Activated CD8-positive, alpha-beta memory T cell treated with anti-CD3 and anti-CD28 coated beads, Interleukin-2, amount 10 ng/mL, durations not matched to agents 7 days and 5 days (primary cell): ENCODE results near the gene ACSS2. TPM values are rescaled to one million over a fixed set of nuclear protein-coding genes. Genes with fewer than 3 reads are reported as not detected.
A peak's percentile ranks its signal among the peaks of the same experiment; 100 is the strongest.
"Not testable (repeated sequence)": the region's sequence is repeated elsewhere in the genome, so short reads cannot be mapped to it uniquely, and the experiment has no call there.

ENCODE experiments used
- ATAC-seq: fragments of 150-1000 bp; cut with Tn5 transposase; one replicate; pipeline ENCODE4 v1.10.0; 2021; ENCODE audit warnings: moderate library complexity
- CTCF ChIA-PET: fragments of 350-600 bp; sonication (Branson Sonifier 250); formaldehyde crosslinking; loops from one replicate; lab custom pipeline; 2021; ENCODE audit warnings: antibody characterized with exemption; lab: Charles Lee
- DNase-seq: peaks from one replicate; pipeline ENCODE4 v3.0.0-alpha.2; 2020
- H3K27ac Mint-ChIP-seq: one replicate; pipeline ENCODE4 v1.8.0; 2021; ENCODE audit warnings: mild to moderate bottlenecking, mixed read lengths
- H3K27me3 Mint-ChIP-seq: one replicate; pipeline ENCODE4 v1.8.0; 2021; ENCODE audit warnings: mixed read lengths
- H3K36me3 Mint-ChIP-seq: one replicate; pipeline ENCODE4 v1.8.0; 2021; ENCODE audit warnings: mild to moderate bottlenecking, mixed read lengths
- H3K4me1 Mint-ChIP-seq: one replicate; pipeline ENCODE4 v1.8.0; 2021; ENCODE audit warnings: mixed read lengths
- H3K4me3 Mint-ChIP-seq: one replicate; pipeline ENCODE4 v1.8.0; 2021; ENCODE audit warnings: mild to moderate bottlenecking, moderate library complexity, mixed read lengths
- H3K9me3 Mint-ChIP-seq: one replicate; pipeline ENCODE4 v1.8.0; 2022; ENCODE audit warnings: low read depth, mixed read lengths
- total RNA-seq, 2 experiments: library from RNA; stranded (reverse); gene quantifications; one replicate each; pipeline ENCODE4 v1.2.3, GENCODE V29; 2021

ACSS2 gene
- total RNA-seq, 2 experiments from 2014 or later, result 8.9 to 22.5 TPM

DNA sequence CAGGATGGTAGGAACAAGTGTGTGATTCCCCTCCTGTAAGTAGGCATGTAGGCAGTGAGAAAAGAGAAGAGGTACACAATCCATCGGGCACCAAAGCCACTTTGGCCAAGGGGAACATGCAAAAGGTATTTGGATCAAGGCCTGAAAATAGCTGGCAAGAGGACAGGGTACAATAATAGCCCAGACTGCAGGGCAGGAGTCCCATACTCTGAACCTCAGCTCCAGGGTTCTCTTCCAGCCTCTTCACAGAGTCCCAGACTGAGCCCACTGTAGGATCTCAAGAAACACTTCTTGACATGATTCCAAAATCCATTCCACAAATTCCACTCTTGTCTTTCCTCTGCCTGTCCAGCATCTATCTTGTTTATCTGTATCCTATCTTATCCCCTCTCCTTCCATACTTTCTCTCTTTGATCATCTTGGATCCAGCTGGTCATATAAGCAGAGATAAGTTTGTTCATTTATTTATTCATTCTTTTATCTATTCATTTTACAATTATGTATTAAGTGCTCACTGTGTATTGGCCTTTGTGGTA lies 19.7 kb downstream of the ACSS2 start:
- H3K27ac Mint-ChIP-seq, result no peak overlapping the region
- CTCF ChIA-PET, result interaction anchor here (2.2 kb wide), 1 partner anchor 56 kb away, joined by 4 read pairs; no protein-coding TSS in a partner anchor
- H3K9me3 Mint-ChIP-seq, result no peaks in the 10 kb centered on the region
- no peak overlapping the region for H3K4me3 Mint-ChIP-seq
- DNase-seq (no peak), ATAC-seq (no peak)
- H3K36me3 Mint-ChIP-seq, result peaks cover 12% of the 10 kb centered on the region
- H3K4me1 Mint-ChIP-seq, result peaks cover 20% of the 10 kb centered on the region
- no peaks in the 10 kb centered on the region for H3K27me3 Mint-ChIP-seq

DNA sequence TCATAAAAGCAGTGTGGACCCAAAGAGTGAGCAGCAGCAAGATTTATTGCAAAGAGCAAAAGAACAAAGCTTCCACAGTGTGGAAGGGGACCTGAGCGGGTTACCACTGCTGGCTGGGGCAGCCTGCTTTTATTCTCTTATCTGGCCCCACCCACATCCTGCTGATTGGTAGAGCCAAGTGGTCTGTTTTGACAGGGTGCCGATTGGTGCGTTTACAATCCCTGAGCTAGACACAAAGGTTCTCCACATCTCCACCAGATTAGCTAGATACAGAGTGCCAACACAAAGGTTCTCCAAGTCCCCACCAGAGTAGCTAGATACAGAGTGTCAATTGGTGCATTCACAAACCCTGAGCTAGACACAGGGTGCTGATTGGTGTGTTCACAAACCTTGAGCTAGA lies 21.7 kb downstream of the ACSS2 start:
- H3K9me3 Mint-ChIP-seq, H3K4me3 Mint-ChIP-seq, CTCF ChIA-PET, H3K27me3 Mint-ChIP-seq, ATAC-seq, DNase-seq, H3K4me1 Mint-ChIP-seq, H3K27ac Mint-ChIP-seq: not testable (repeated sequence)
- peaks cover 15% of the 10 kb centered on the region for H3K36me3 Mint-ChIP-seq

DNA sequence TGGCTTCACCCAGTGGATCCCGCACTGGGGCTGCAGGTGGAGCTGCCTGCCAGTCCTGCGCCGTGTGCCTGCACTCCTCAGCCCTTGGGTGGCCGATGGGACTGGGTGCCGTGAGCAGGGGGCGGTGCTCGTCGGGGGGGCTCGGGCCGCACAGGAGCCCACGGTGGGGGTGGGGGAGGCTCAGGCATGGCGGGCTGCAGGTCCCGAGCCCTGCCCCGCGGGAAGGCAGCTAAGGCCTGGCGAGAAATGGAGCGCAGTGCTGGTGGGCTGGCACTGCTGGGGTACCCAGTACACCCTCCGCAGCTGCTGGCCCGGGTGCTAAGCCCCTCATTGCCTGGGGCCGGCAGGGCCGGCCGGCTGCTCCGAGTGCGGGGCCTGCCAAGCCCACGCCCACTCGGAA lies 22.3 kb downstream of the ACSS2 start:
- H3K27me3 Mint-ChIP-seq, ATAC-seq, H3K4me3 Mint-ChIP-seq, DNase-seq, H3K9me3 Mint-ChIP-seq, H3K27ac Mint-ChIP-seq, CTCF ChIA-PET, H3K4me1 Mint-ChIP-seq: not testable (repeated sequence)
- H3K36me3 Mint-ChIP-seq, result peaks cover 17% of the 10 kb centered on the region

- Mint-ChIP-seq H3K9me3 (no peaks in the 10 kb centered on the region), H3K36me3 (peaks cover 17% of the 10 kb centered on the region), H3K27me3 (no peaks in the 10 kb centered on the region), H3K4me3 (no peak overlapping the region), H3K4me1 (peaks cover 10% of the 10 kb centered on the region), H3K27ac (no peak overlapping the region)
- CTCF ChIA-PET, result interaction anchor here (0.7 to 0.9 kb wide), 2 partner anchors 83 to 400 kb away, joined by 3 read pairs; no protein-coding TSS in a partner anchor
- ATAC-seq (no peak), DNase-seq (no peak)
Measured at GRCh38 chr20:34904202-34904621, 27.8 kb downstream of the ACSS2 start.

- Mint-ChIP-seq H3K27me3 (no peaks in the 10 kb centered on the region), H3K4me1 (peaks cover 8% of the 10 kb centered on the region), H3K9me3 (no peaks in the 10 kb centered on the region), H3K4me3 (no peak overlapping the region), H3K36me3 (peaks cover 7% of the 10 kb centered on the region), H3K27ac (no peak overlapping the region)
- CTCF ChIA-PET, result no interaction called here
- DNase-seq, result no peak
- ATAC-seq, result no peak
Measured at GRCh38 chr20:34907616-34908469, 31.4 kb downstream of the ACSS2 start.

DNA sequence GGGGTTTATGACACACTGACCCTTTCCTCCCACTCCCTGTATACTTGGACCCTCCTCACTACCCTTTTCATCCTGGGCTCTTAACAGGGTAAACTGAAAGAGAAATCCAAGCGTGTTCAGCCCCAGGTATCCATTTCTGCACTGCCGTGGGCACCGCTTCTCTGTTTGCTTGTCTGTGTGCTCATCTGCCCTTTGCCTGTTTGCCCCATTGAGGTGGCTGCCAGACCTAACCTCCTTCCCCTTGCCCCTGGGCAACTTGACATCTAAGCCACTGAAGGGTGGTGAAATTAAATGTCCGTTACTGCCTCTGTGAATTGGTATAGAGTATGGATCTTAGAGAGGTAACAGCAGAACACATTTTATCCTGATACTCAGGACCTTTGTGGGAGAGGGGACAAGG lies 38.7 kb downstream of the ACSS2 start:
- no peak overlapping the region for H3K4me3 Mint-ChIP-seq
- DNase-seq, result no peak
- CTCF ChIA-PET, result interaction anchor here (0.6 kb wide), 1 partner anchor 339 kb away, joined by 3 read pairs; no protein-coding TSS in a partner anchor
- peaks cover 21% of the 10 kb centered on the region for H3K36me3 Mint-ChIP-seq
- H3K27me3 Mint-ChIP-seq, result no peaks in the 10 kb centered on the region
- H3K27ac Mint-ChIP-seq, result no peak overlapping the region
- H3K9me3 Mint-ChIP-seq, result peaks cover 3% of the 10 kb centered on the region
- ATAC-seq, result no peak
- peaks cover 28% of the 10 kb centered on the region for H3K4me1 Mint-ChIP-seq

GRCh38 chr20:34915749-34916455 lies 39.5 kb downstream of the ACSS2 start:
- ATAC-seq, result no peak
- peaks cover 3% of the 10 kb centered on the region for H3K9me3 Mint-ChIP-seq
- H3K4me1 Mint-ChIP-seq, result peaks cover 36% of the 10 kb centered on the region
- no peak overlapping the region for H3K4me3 Mint-ChIP-seq
- peaks cover 28% of the 10 kb centered on the region for H3K36me3 Mint-ChIP-seq
- no peak for DNase-seq
- no peaks in the 10 kb centered on the region for H3K27me3 Mint-ChIP-seq
- H3K27ac Mint-ChIP-seq, result no peak overlapping the region
- CTCF ChIA-PET, result interaction anchor here (0.5 to 1.8 kb wide), 4 partner anchors 42 to 338 kb away, joined by 3 to 4 read pairs (median 3); no protein-coding TSS in a partner anchor

DNA sequence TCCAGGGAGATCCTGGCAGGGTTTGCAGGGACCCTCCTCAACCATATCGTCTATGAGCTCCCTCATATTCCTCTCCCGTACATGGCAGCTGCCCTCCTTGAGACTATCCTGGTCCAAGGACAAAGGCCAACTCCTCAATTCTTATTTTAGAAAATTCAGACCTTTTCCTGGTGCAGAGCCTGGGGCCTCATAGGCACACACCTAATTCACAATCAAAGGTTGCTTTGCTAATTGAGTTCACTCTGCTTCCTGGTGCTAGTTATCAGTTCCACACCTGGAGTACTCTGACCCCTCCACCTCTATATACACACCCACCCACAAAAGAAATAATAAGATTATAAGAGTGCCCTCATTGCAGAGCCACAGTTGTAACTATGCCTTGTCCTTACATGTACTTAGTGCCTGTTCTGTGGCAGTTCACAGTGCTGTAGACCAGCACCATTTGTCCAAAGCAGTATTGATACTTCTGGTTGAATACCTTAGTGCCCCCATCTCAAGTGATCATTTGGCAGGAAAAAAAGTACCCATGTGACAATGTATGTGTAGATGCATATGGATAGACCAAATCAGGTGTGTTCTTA lies 40.5 kb downstream of the ACSS2 start:
- Mint-ChIP-seq H3K4me1 (peaks cover 46% of the 10 kb centered on the region), H3K27ac (peak overlapping the region; percentile 17), H3K9me3 (peaks cover 3% of the 10 kb centered on the region), H3K36me3 (peaks cover 31% of the 10 kb centered on the region), H3K4me3 (no peak overlapping the region), H3K27me3 (no peaks in the 10 kb centered on the region)
- ATAC-seq, result no peak
- CTCF ChIA-PET, result interaction anchor here (1.0 to 1.8 kb wide), 2 partner anchors 30 to 43 kb away, joined by 3 to 4 read pairs; no protein-coding TSS in a partner anchor
- DNase-seq, result no peak

- Mint-ChIP-seq H3K27me3 (no peaks in the 10 kb centered on the region), H3K4me3 (no peak overlapping the region), H3K36me3 (peaks cover 35% of the 10 kb centered on the region), H3K4me1 (peaks cover 46% of the 10 kb centered on the region), H3K9me3 (peaks cover 3% of the 10 kb centered on the region), H3K27ac (peak overlapping the region; percentile 26)
- CTCF ChIA-PET, result no interaction called here
- no peak for DNase-seq
- ATAC-seq, result no peak
Measured at GRCh38 chr20:34920055-34920454, 43.6 kb downstream of the ACSS2 start.

- Mint-ChIP-seq H3K4me1 (peaks cover 58% of the 10 kb centered on the region), H3K27me3 (no peaks in the 10 kb centered on the region), H3K36me3 (peaks cover 46% of the 10 kb centered on the region), H3K4me3 (no peak overlapping the region), H3K9me3 (peaks cover 3% of the 10 kb centered on the region), H3K27ac (no peak overlapping the region)
- CTCF ChIA-PET, result no interaction called here
- DNase-seq, result no peak
- no peak for ATAC-seq
Measured at GRCh38 chr20:34921436-34921835, 45.0 kb downstream of the ACSS2 start.

GRCh38 chr20:34922654-34923381 lies 46.4 kb downstream of the ACSS2 start:
- ATAC-seq, result no peak
- CTCF ChIA-PET, result interaction anchor here (1.1 to 1.9 kb wide), 5 partner anchors 9 to 49 kb away, joined by 3 to 5 read pairs (median 3); partner anchors contain the start of genes GSS and MYH7B
- H3K4me1 Mint-ChIP-seq, result peaks cover 57% of the 10 kb centered on the region
- no peak overlapping the region for H3K4me3 Mint-ChIP-seq
- no peak for DNase-seq
- H3K36me3 Mint-ChIP-seq, result peaks cover 45% of the 10 kb centered on the region
- no peaks in the 10 kb centered on the region for H3K27me3 Mint-ChIP-seq
- H3K9me3 Mint-ChIP-seq, result peaks cover 2% of the 10 kb centered on the region
- no peak overlapping the region for H3K27ac Mint-ChIP-seq

DNA sequence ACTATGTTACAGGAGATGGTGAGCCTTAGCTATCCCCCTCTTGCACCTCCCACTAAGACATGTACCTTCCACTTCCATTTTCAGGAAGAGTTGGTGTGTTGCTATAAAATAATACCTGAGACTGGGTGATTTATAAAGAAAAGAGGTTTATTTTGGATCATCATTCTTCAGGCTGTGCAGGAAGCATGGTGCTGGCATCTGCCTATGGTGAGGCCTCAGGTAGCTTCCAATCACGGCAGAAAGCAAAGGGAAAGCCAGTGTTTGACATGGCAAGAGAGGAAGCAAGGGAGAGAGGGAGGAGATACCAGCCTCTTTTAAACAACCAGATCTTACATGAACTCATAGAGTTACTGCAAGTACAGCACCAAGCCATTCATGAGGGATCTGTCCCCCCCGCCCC lies 47.0 kb downstream of the ACSS2 start:
- Mint-ChIP-seq H3K27ac (no peak overlapping the region), H3K9me3 (no peaks in the 10 kb centered on the region), H3K27me3 (no peaks in the 10 kb centered on the region), H3K4me3 (no peak overlapping the region), H3K4me1 (peaks cover 51% of the 10 kb centered on the region), H3K36me3 (peaks cover 41% of the 10 kb centered on the region)
- DNase-seq (no peak), ATAC-seq (no peak)
- CTCF ChIA-PET, result interaction anchor here (1.1 to 1.9 kb wide), 5 partner anchors 13 to 50 kb away, joined by 3 to 5 read pairs (median 3); partner anchors contain the start of genes GSS and MYH7B
